Stomach smooth muscle (tissue), 2 donors: ENCODE data around the gene TGFB3.

Source experiments
- H3K27ac ChIP-seq: one replicate; pipeline ENCODE4 v1.7.0; 2013; ENCODE audit warnings: mild to moderate bottlenecking, low read length, inconsistent platforms
- H3K27me3 ChIP-seq, 2 donors: one replicate each; pipeline ENCODE4 v1.7.0; 2013; ENCODE audit warnings: low read length in 2 of 2; ENCODE audit not compliant: insufficient read depth in 2 of 2, control insufficient read depth in 1 of 2
- H3K36me3 ChIP-seq, 2 donors: one replicate each; pipeline ENCODE4 v1.7.0; 2013; ENCODE audit warnings: low read length in 2 of 2; ENCODE audit not compliant: control insufficient read depth in 2 of 2, insufficient read depth in 2 of 2
- H3K4me1 ChIP-seq: one replicate; pipeline ENCODE4 v1.7.0; 2013; ENCODE audit warnings: low read length; ENCODE audit not compliant: control insufficient read depth, insufficient read depth
- H3K4me3 ChIP-seq, 2 donors: one replicate each; pipeline ENCODE4 v1.7.0; 2013; ENCODE audit warnings: low read length in 2 of 2
- H3K9ac ChIP-seq, 2 donors: one replicate each; pipeline ENCODE4 v1.7.0; 2013; ENCODE audit warnings: low read length in 2 of 2, mild to moderate bottlenecking in 1 of 2
- H3K9me3 ChIP-seq, 2 donors: one replicate each; pipeline ENCODE4 v1.7.0; 2013; ENCODE audit warnings: low read length in 2 of 2; ENCODE audit not compliant: control insufficient read depth in 2 of 2
- donor health status: healthy.
- donor health status: Pancreatic carcinoma.

Gene TGFB3

GRCh38 chr14:75978249-75978731 lies 3.5 kb downstream of the TGFB3 start:
- no peak overlapping the region for H3K27ac ChIP-seq
- H3K27me3 ChIP-seq: no peaks in the 10 kb centered on the region
- peaks cover 46% of the 10 kb centered on the region for H3K4me1 ChIP-seq
- no peaks in the 10 kb centered on the region for H3K9me3 ChIP-seq
- no peak overlapping the region for H3K9ac ChIP-seq
- H3K4me3 ChIP-seq: peak overlapping the region in 1 of 2 donors; percentile 84
- peaks cover 0 to 4% of the 10 kb centered on the region in 2 donors for H3K36me3 ChIP-seq

- Histone ChIP-seq H3K27ac (no peak overlapping the region), H3K9ac (no peak overlapping the region)
These were observed 4.2 kb downstream of the TGFB3 start for GRCh38 chr14:75977582-75977943.

GRCh38 chr14:75976826-75977581 lies 4.8 kb downstream of the TGFB3 start:
- peaks cover 41% of the 10 kb centered on the region for H3K4me1 ChIP-seq
- H3K9ac ChIP-seq: no peak overlapping the region
- no peaks in the 10 kb centered on the region for H3K9me3 ChIP-seq
- H3K27me3 ChIP-seq: no peaks in the 10 kb centered on the region
- peaks cover 0 to 4% of the 10 kb centered on the region in 2 donors for H3K36me3 ChIP-seq
- no peak overlapping the region for H3K27ac ChIP-seq
- no peak overlapping the region for H3K4me3 ChIP-seq

More at GRCh38 chr14:75977582-75977943, 4.2 kb downstream of the TGFB3 start:
- Histone ChIP-seq H3K36me3 (peaks cover 0 to 4% of the 10 kb centered on the region in 2 donors), H3K9me3 (no peaks in the 10 kb centered on the region), H3K4me3 (no peak overlapping the region), H3K27me3 (no peaks in the 10 kb centered on the region), H3K4me1 (peaks cover 41% of the 10 kb centered on the region)

GRCh38 chr14:75972801-75973421 lies 8.9 kb downstream of the TGFB3 start:
- H3K9ac ChIP-seq: peak overlapping the region; percentile 7 to 21
- H3K27me3 ChIP-seq: no peaks in the 10 kb centered on the region
- no peak overlapping the region for H3K4me3 ChIP-seq
- H3K27ac ChIP-seq: no peak overlapping the region
- H3K4me1 ChIP-seq: peaks cover 7% of the 10 kb centered on the region
- no peaks in the 10 kb centered on the region for H3K9me3 ChIP-seq
- H3K36me3 ChIP-seq: peaks cover 17 to 19% of the 10 kb centered on the region in 2 donors

GRCh38 chr14:75971509-75971908 lies 10.3 kb downstream of the TGFB3 start:
- Histone ChIP-seq H3K9me3 (no peaks in the 10 kb centered on the region), H3K9ac (no peak overlapping the region), H3K36me3 (peaks cover 22 to 29% of the 10 kb centered on the region in 2 donors), H3K27ac (no peak overlapping the region), H3K4me1 (peaks cover 1% of the 10 kb centered on the region), H3K4me3 (no peak overlapping the region), H3K27me3 (no peaks in the 10 kb centered on the region)

- no peaks in the 10 kb centered on the region for H3K27me3 ChIP-seq
- no peak overlapping the region for H3K9ac ChIP-seq
- no peaks in the 10 kb centered on the region for H3K4me1 ChIP-seq
- H3K27ac ChIP-seq: no peak overlapping the region
- peaks cover 25 to 33% of the 10 kb centered on the region in 2 donors for H3K36me3 ChIP-seq
- no peak overlapping the region for H3K4me3 ChIP-seq
- no peaks in the 10 kb centered on the region for H3K9me3 ChIP-seq
These were observed 10.8 kb downstream of the TGFB3 start for GRCh38 chr14:75970989-75971388.

- Histone ChIP-seq H3K27ac (no peak overlapping the region), H3K36me3 (peaks cover 32 to 43% of the 10 kb centered on the region in 2 donors), H3K4me1 (no peaks in the 10 kb centered on the region), H3K4me3 (no peak overlapping the region), H3K9ac (no peak overlapping the region), H3K9me3 (no peaks in the 10 kb centered on the region), H3K27me3 (no peaks in the 10 kb centered on the region)
These were observed 11.9 kb downstream of the TGFB3 start for GRCh38 chr14:75969891-75970290.

GRCh38 chr14:75969126-75969525 lies 12.7 kb downstream of the TGFB3 start:
- Histone ChIP-seq H3K4me1 (no peaks in the 10 kb centered on the region), H3K27ac (no peak overlapping the region), H3K27me3 (no peaks in the 10 kb centered on the region), H3K36me3 (peaks cover 36 to 51% of the 10 kb centered on the region in 2 donors), H3K9ac (no peak overlapping the region), H3K9me3 (no peaks in the 10 kb centered on the region), H3K4me3 (no peak overlapping the region)

- Histone ChIP-seq H3K27ac (no peak overlapping the region), H3K27me3 (no peaks in the 10 kb centered on the region), H3K4me1 (no peaks in the 10 kb centered on the region), H3K36me3 (peaks cover 36 to 51% of the 10 kb centered on the region in 2 donors), H3K9me3 (no peaks in the 10 kb centered on the region), H3K4me3 (no peak overlapping the region), H3K9ac (no peak overlapping the region)
These were observed 13.3 kb downstream of the TGFB3 start for GRCh38 chr14:75968456-75968855.

GRCh38 chr14:75967866-75968265 lies 13.9 kb downstream of the TGFB3 start:
- Histone ChIP-seq H3K9ac (no peak overlapping the region), H3K36me3 (peaks cover 39 to 57% of the 10 kb centered on the region in 2 donors), H3K9me3 (no peaks in the 10 kb centered on the region), H3K4me1 (no peaks in the 10 kb centered on the region), H3K27me3 (no peaks in the 10 kb centered on the region), H3K27ac (no peak overlapping the region), H3K4me3 (no peak overlapping the region)

GRCh38 chr14:75961662-75962061 lies 20.1 kb downstream of the TGFB3 start:
- Histone ChIP-seq H3K27me3 (no peaks in the 10 kb centered on the region), H3K36me3 (peaks cover 39 to 56% of the 10 kb centered on the region in 2 donors), H3K27ac (no peak overlapping the region), H3K9ac (no peak overlapping the region), H3K4me1 (no peaks in the 10 kb centered on the region), H3K4me3 (no peak overlapping the region), H3K9me3 (no peaks in the 10 kb centered on the region)
